ENCODE results near the gene VSNL1.

Gene VSNL1

DNA sequence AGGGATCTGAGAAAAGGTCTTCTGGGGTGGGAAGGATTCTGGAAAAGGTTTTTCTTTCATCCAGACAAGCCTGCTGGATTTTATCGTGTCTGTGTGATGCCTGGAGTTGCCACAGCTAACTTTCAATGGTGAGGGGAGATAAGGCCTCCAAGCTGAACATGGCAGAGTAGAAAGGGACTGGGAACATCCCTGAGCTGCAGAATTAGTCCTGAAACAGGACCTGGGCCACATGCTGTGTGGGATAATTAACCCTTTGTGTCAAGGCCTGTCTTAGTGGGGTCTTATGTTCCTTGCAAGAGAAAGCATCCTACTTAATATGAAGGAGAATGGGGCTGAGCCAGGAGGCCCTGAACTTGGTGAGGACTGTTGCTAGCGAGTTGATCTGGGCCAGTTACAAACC is 66.4 kb downstream of the VSNL1 start:
- no peak overlapping the region for H3K4me3 ChIP-seq (ENCODE audit: low read depth, low read length)
- DNase-seq (ENCODE audit: low read depth), result no peak
- no peak for TF ChIP-seq CTCF (IDR thresholded peaks at IDR 0.05; ENCODE audit: insufficient read depth, low read depth, low read length, missing control alignments)

DNA sequence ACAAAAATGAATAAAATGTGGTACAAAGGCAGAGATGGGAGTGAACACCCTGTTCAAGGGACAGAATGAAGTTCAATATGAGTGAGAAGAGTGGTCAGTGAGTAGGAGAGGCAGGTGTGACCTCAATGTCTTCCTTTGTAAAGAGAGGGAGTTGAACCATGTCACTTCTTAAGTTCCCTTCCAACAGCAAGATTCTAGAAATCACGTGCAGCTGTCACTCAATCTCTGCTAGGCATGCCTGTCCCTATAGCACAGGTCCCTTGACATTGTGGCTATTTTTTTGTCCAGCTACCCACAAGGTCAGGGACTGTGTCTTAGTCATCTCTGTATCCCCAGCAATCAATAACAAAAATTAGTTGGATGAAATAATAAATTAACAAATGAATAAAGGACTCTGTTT is 66.9 kb downstream of the VSNL1 start:
- no peak for DNase-seq (ENCODE audit: low read depth)
- H3K4me3 ChIP-seq (ENCODE audit: low read depth, low read length), result no peak overlapping the region
- no peak for TF ChIP-seq CTCF (IDR thresholded peaks at IDR 0.05; ENCODE audit: insufficient read depth, low read depth, low read length, missing control alignments)

GRCh38 chr2:17608251-17608650 is 67.8 kb downstream of the VSNL1 start:
- DNase-seq (ENCODE audit: low read depth), result no peak
- no peak overlapping the region for H3K4me3 ChIP-seq (ENCODE audit: low read depth, low read length)
- no peak for TF ChIP-seq CTCF (IDR thresholded peaks at IDR 0.05; ENCODE audit: insufficient read depth, low read depth, low read length, missing control alignments)

GRCh38 chr2:17610521-17610920 is 70.0 kb downstream of the VSNL1 start:
- no peak overlapping the region for H3K4me3 ChIP-seq (ENCODE audit: low read depth, low read length)
- no peak for TF ChIP-seq CTCF (IDR thresholded peaks at IDR 0.05; ENCODE audit: insufficient read depth, low read depth, low read length, missing control alignments)
- no peak for DNase-seq (ENCODE audit: low read depth)

- DNase-seq (ENCODE audit: low read depth), result no peak
- TF ChIP-seq CTCF (IDR thresholded peaks at IDR 0.05; ENCODE audit: insufficient read depth, low read depth, low read length, missing control alignments), result no peak
- H3K4me3 ChIP-seq (ENCODE audit: low read depth, low read length), result no peak overlapping the region
Observed at GRCh38 chr2:17611036-17611435, 70.5 kb downstream of the VSNL1 start.

- no peak for TF ChIP-seq CTCF (IDR thresholded peaks at IDR 0.05; ENCODE audit: insufficient read depth, low read depth, low read length, missing control alignments)
- H3K4me3 ChIP-seq (ENCODE audit: low read depth, low read length), result no peak overlapping the region
- DNase-seq (ENCODE audit: low read depth), result no peak
Observed at GRCh38 chr2:17614174-17614930, 73.9 kb downstream of the VSNL1 start.

GRCh38 chr2:17615147-17615546 is 74.7 kb downstream of the VSNL1 start:
- H3K4me3 ChIP-seq (ENCODE audit: low read depth, low read length), result no peak overlapping the region
- TF ChIP-seq CTCF (IDR thresholded peaks at IDR 0.05; ENCODE audit: insufficient read depth, low read depth, low read length, missing control alignments), result no peak
- no peak for DNase-seq (ENCODE audit: low read depth)

All from GM12865 (cell line).